ENCODE measurements around the gene VPS33B.
"Not testable (repeated sequence)": the region's sequence is repeated elsewhere in the genome, so short reads cannot be mapped to it uniquely, and the experiment has no call there.

The VPS33B gene

DNA sequence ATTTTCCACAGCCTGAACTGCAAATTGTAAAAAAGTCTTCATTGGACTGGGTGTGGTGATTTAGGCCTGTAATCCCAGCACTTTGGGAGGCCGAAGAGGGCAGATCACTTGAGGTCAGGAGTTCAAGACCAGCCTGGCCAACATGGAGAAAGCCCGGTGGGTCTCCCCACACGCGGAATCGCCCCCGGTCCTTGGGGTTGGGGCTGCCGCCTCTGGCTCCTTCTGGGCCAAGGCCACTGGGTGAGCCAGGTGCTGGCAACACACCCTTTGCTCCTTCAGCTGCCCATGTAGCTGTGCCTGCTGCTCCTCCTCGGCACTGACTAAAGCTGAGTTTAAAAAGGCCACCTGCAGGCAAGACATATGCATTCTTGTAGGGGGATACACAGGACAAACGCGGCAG lies 9.4 kb upstream of the VPS33B start:
- DNase-seq (ENCODE audit: low spot score): no peak

DNA sequence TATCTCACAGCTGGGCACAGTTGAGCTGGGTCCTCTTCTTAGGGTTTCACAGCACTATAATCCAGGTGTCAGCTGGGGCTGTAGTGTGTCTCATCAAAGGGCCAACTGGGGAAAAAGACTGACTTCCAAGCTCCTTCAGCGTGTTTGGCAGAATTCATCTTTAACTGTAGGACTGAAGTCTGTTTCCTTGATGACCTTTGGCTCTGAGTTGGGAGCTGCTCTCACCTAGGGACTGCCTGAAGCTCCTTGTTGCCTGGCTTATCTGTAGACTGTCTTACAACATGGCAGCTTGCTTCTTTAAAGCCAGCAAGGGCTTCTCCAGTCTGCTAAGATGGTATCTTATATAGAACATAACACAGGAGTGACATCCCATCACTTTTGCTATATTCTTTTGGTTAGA lies 5.3 kb upstream of the VPS33B start:
- no peak for DNase-seq (ENCODE audit: low spot score)

DNA sequence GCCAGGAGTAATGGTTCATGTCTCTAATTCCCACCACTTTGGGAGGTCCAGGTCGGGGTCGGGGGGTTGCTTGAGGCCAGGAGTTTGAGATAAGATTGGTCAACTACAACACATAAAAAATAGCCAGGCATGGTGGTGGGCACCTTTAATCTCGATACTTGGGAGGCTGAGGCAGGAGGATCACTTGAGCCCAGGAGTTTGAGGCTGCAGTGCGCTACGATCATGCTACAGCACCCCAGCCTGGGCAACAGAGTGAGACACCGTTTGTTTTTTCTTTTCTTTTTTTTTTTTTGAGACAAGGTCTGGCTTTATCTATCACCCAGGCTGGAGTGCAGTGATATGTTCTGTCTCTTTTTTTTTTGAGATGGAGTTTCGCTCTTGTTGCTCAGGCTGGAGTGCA lies 1.3 kb upstream of the VPS33B start:
- DNase-seq (ENCODE audit: low spot score): no peak

DNA sequence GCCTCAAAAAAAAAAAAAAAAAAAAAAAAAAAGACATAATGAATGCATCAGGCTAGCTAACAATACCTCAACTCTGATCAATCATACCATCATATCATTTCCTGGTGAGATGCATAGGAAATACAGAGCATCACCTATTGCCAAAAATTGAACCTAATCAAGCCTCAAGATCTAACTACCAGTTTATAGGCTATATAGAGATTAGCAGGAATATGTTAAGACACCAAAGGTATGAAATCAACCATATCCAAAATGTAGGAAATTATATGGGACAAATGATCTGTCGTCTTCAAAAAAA lies 387 bp upstream of the VPS33B start:
- DNase-seq (ENCODE audit: low spot score): no peak

DNA sequence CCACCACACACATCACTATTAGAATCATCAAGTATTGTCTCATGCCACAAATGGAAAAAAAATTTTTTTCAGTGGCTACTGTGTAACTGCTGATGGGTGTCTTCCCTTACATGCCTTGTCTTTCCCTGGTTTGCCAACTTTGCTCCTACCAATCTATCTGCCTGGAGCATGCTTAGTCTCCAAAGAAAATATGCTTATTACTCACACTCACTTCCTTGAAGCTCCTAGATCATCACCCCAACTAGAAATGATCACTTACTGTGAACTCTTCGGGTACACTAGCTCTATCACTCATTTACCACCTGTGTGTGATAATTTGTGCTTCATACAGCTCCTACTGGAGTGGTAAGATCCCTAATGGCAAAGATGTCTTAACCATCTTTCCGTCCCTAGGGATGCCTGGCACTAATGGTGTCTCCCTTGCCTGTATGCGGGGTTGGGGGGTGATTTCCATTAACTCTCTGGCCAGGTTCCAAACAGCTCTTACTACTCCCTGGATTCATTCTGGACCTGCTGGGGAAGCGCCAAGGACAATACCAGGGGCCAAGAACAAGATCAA lies 799 bp downstream of the VPS33B start:
- DNase-seq (ENCODE audit: low spot score): peak; percentile 34

DNA sequence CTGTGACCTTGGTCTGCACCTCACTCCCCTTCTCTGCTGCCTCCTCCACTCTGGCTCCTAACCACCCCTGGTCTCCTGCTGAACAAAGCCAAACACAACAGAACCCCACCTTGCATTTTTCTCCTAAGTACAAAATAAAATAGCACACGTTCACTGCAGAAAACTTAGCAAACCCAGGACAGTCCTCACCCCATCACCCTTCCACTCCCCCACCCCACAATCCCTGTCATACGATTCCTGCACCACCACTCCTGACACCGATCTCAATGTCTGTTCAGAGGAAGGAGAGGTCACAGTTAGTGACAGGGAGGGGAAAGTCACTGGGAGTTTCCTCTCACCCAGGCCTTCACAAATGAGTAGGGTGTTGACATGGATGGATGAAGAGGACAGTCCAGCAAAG lies 4.2 kb downstream of the VPS33B start:
- no peak for DNase-seq (ENCODE audit: low spot score)

DNA sequence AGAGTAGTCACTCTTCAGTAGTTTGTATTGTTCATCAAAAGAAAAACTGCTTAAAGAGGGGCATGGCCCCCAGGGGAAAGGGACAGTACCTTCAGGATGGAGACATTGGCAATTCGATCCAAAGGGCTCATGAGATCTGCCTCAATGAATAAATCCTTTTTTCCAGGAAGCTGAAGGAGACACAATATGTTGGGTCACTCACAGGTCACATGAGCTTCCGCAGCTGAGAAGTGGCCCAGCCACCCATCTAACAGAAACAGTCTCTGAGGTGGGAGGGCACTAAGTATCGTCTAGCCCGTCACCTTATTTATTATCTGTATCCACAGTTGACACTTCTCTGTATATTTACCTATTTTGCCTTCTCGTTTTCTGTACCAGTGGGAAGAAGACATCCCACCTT lies 4.7 kb downstream of the VPS33B start:
- DNase-seq (ENCODE audit: low spot score): no peak

DNA sequence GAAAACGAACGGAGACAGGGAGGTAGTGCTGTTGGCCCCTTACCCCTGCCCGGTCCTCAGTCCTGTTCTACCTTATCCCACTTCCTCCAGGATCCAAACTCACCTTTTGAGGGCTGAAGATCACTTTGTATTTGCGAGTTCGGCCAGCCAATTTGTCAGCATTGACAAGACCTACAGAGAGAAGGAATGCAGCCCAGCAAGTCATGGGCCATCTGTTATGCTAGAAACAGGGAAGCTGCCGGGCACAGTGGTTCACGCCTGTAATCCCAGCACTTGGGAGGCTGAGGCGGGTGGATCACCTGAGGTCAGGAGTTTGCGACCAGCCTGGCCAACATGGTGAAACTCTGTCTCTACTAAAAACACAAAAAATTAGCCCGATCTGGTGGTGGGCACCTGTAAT lies 8.7 kb downstream of the VPS33B start:
- not testable (repeated sequence) for DNase-seq (ENCODE audit: low spot score)

DNA sequence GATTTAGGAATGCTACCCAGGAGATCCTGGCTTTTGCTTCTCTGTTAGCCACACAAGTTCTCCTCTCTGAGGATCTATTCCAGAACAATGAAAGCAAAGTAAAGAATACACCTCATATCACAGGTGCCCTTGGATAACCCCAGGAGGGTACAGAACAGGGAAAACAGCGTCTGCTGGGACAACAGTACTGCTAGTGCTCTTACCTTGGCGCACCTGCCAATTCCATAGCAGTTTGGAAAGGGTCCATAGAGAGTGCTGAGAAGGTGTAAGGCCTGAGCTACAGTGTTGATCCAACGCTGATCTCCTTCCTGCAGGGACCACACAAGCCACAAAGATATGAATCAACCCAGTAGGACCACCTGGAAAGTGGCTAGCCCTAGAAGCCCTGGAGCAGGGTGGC lies 15.1 kb downstream of the VPS33B start:
- no peak for DNase-seq (ENCODE audit: low spot score)

DNA sequence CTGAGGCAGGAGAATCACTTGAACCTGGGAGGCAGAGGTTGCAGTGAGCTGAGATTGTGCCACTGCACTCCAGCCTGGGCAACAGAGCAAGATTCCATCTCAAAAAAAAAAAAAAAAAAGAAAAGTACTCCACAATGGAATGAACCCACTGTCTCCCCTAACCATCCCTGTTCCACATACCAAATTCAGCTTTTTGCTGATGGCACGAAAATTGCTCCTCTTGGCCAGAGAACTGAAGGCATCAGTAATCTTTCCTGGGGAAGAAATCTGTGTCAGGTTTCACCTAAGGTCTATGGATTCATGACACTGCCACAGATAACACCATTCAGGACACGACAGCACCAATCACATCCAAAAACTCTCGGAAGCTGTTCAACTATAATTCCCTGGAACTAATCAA lies 21.2 kb downstream of the VPS33B start:
- no peak for DNase-seq (ENCODE audit: low spot score)

DNA sequence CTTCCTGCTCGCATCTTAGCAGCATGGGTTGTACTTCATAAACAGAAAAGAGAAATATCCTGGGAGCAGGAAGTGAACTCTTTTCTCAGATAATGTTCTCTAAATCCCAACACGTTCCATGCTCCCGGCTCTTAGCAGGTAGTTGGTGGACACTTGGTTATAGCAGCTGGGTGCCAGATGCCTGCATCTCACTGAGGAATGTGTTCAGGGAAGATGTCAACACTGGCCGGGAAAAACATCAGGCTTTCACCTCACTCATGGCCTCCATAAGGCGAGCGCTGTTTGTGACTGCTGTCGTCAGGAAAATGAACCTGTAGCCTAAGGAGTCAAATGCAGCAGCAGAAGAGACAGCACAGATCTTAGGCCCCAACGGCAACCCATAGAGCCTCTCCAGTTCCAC lies 23.7 kb downstream of the VPS33B start:
- no peak for DNase-seq (ENCODE audit: low spot score)

DNA sequence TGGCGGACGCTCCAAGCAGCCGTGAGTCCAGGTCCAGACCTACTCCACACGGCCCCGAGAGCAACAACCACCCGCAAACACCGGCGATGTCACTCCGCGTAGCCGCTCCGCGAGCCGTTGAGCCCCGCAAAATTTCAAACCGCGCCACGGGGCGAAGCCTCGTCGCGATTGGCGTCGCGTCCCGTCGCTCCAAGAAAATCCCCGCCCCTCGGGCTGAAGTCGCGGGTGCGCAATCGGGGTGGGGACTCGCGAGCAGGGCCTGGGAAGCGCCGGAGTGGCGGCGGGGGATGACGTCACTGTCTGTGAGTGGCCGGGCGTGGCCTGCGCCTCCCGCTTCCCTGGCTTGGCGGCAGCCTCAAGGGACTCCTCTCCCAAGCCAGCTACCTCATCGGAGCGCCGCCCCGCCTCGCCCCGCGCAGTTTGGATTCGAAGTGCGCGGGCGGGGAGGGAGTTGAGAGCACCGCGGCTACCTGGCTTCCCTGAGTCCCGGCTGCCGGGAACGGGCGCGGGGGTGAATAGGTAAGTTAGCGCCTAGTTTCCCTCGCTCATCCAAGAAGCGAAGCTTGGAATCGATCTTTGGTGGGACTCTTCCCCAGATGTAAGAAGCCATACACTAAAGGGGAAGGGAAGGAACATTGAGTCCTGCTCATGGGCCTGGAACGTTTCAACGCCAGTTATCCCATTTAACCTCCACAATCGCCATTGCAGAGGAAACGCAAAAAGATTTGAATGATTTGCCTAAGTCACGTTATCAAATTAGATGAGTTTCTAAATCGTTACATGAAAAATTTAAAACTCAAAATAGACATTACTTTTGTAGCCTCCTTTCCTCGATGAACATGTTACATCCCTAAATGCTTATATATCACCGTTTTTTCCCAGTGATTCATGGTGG lies 27.7 kb downstream of the VPS33B start, which contains the start of gene PRC1:
Gene PRC1 (minus strand): TSS at position 119 of the 895 bp plus-strand sequence. CDS start 118 bp downstream, at position 1.
- DNase-seq (ENCODE audit: low spot score): peak; percentile 100

DNA sequence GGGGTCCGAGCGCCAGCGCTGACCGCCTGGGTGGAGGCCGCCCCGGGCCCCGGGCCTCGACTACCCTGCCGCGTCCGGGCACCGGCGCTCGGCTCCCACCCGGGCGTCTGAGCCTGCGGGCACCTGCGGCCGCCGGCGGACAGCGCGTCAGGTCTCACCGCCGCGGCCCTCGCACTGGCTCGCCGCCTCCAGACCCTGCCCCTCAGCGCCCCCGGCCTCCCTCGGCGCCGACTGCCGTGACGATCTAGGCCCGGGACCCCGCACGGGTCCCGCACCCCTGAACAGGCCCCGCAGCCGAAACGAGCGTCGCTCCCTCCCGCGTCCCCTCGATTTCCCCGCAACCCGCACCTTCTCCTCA lies 28.4 kb downstream of the VPS33B start:
- no peak for DNase-seq (ENCODE audit: low spot score)

DNA sequence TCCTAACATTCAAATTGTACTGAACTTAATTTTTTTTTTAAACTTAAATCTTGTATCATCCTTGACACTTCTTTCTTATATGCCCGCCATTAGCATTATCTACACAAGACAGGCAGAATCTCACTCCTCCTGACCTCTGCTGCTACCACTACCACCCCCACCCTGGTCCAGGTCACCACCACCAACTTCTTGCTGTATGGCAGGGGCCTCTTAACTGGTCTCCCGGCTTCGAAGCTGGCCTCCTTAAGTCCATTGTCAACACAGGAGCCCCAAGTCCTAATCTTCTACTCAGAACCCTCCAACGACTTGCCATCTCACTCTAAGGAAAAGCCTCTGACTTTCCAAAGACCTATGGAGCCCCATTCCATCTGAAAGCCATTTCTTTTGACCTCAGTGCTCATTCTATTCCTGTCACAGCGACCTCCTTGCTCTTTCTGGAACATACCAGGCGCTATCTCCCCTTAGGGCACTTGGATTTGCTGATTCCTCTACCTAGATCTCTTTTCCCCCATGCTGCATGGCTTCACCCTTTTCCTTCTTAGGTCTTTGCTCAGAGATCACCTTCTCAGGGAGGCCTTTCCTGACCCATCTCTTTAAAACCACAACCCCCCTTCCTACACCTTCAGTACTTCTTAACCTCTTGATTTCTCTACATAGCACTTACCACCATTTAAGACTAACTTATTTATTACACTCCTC lies 30.7 kb downstream of the VPS33B start:
- no peak for DNase-seq (ENCODE audit: low spot score)

DNA sequence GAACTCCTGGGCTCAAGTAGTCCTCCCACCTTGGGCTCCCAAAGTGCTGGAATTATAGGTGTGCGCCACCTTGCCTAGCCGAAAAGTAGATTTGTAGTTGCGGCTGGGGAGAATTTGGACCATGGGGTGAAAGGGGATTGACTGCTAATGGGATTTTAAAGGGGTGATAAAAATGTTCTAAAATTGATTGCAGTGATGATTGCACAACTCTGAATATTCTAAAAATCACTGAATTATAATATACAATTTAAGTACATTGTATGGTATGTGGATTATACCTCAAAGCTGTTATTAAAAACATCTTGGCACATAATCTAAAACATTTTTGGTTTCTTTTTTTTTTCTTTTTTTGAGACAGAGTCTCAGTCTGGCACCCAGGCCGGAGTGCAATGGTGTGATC lies 31.9 kb downstream of the VPS33B start:
- no peak for DNase-seq (ENCODE audit: low spot score)

DNA sequence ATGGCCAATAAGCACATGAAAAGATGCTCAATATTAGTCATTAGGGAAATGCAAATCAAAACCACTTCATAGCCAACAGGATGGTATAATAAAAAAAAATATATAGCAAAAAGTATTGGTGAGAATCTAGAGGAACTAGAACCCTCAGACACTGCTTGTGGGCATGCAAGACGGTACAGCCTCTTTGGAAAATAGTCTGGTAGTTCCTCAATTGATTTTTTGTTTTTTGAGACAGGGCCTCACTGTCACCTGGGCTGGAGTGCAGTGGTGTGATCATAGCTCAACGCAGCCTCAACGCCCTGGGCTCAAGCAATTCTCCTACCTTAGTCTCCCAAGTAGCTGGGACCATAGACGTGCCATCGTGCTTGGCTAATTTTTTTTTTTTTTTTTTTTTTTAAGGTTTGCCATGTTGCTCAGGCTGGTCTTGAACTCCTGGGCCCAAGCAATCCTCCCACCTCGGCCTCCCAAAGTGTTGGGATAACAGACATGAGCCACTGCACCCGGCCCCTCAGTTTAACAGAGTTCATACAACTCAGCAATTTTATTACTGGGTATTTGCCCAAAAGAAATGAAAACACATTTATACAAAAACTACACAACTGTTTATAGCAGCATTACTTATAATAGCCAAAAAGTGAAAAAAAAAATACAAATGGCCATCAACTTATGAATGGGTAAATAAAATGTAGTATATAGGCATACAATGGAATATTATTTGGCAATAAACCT lies 33.2 kb downstream of the VPS33B start:
- no peak for DNase-seq (ENCODE audit: low spot score)

DNA sequence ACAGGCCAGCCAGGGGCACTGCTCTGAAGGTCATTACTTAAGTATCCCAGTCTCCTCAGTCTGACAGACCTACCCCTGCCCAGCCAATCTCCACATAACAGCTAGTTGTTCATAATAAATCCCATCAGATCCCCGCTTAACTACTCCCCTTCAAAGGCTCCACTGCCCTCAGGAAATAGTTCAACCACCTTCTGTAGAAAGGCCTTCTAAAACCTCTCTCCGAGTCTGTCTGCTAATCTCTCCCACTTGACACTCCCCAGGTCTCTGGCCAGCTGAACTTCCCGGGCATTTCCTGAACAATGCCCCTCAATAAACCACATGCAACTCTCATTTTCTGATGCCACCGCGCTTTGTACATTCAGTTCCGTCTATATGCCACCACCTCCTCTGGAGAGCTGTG lies 34.1 kb downstream of the VPS33B start:
- no peak for DNase-seq (ENCODE audit: low spot score)

DNA sequence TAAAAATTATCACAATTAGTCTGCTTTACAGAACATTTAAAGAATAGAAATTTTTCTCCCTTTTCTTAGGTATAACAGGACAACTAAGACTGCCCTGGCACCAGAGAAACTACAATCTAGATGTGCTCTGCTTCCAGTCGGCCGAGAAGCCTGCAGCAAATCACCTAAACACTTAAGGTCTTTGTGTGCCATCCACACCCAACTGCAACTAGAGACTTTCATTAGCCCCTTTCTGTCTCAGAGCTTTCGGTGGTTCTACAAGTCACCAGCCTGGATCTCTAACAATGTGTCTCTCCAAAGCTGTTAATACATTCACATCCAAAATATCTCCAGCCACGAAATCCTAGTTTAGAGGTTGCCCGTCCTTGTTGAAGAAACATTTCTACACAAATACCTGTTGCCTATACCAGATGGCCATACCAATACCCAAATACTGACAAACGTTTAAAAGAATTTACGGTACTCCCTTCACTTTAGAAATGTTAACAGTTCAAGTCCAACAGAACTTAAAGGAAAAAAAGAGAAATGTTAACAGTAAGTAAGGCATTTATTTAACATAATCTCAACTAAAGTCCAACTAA lies 34.7 kb downstream of the VPS33B start:
- no peak for DNase-seq (ENCODE audit: low spot score)

DNA sequence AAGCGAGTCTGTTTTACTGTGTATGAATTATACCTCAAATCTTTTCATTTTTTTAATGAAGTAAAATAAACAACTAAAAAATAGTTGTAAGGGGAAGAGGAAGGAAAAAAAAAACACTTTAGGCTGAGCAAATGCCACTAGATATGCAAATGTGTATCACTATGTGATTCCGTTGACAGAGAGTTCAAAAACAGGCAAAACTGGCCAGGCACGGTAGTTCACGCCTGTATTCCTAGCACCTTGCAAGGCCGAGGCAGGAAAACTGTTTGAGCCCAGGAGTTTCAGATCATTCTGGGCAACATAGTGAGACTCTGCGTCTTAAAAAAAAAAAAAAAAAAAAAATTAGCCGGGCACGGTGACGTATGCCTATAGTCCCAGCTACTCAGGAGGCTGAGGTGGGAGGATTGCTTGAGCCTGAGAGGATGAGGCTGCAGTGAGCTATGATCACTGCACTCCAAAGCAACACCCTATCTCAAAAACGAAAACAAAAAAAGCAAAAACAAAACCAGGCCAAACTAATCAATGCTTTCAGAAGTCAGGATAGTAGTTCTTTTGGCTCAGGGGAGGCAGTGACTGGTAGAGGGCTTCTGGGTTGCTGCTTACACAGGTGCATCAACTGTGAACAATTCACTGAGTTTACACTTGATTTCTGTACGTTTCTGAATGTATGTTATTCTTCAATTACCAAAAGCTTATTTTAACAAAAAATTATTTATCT lies 35.4 kb downstream of the VPS33B start:
- no peak for DNase-seq (ENCODE audit: low spot score)

DNA sequence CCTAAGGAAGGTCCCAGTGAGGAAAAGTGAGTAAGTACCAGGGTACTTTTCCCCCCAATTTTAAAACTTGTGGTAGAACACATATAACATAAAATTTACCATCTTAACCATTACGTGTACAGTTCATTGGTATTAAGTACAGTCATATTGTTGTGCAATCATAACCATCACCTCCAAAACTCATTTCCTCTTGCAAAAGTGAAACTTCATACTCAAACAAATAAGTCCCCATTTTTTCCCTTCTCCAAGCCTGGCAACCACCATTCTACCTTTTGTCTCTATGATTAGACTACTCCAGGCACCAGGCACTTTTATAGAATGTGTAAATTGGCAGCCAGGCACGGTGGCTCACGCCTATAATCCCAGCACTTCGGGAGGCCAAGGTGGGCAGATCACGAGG lies 40.3 kb downstream of the VPS33B start:
- no peak for DNase-seq (ENCODE audit: low spot score)

DNA sequence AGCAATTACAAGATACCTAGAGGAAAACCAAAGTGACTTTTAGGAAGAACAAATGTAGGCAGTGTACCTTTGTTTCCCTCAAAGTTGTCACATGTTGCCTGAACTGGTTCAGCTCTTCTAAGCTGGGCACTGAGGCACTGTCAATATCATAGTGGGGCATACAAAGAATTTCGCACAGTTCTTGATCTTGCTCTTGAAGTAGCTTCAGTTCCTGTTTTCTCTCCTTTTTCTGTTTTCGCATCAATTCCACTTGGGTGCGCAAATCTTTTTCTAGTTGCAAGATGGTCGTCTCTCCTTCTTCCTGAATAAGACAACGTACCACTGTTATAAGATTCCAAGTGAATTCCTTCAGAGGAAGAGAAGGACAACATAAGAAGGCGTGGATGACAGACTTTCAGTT lies 40.7 kb downstream of the VPS33B start:
- DNase-seq (ENCODE audit: low spot score): no peak

DNA sequence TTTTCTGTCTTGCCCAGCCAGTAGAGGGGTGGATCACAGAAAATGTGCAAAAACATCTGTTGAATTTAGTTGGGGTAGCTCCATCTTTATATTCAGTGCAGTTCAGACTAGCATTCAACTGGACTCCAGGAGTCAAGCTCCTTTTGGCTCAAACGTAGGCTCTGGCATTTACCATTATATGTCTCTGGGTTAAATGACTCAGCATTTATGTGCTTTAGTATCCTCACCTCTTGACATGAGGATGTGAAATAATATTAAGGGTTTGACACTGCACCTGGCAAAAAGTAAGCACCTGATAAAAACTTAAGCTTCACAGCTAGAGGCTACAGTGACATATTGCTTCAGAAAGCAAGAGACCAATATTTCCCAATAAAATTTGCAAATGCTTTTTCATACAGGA lies 42.8 kb downstream of the VPS33B start:
- DNase-seq (ENCODE audit: low spot score): no peak

Data from AG08395 (cell line).